OCI-LY7 (cell line): ENCODE measurements around the gene CFAP74. TPM values are rescaled to one million over a fixed set of nuclear protein-coding genes. Genes with fewer than 3 reads are reported as not detected.
A peak's percentile ranks its signal among the peaks of the same experiment; 100 is the strongest.

Experiments used
- BruUV-seq: library from RNA; stranded (reverse); fragments of 400-500 nt; replicated peaks from 2 replicates; lab custom pipeline; 2021; lab: Mats Ljungman, UMichigan
- CTCF ChIA-PET: fragments of 300-600 bp; sonication (Branson Sonifier 250); formaldehyde crosslinking; loops from one replicate; lab custom pipeline; 2022; ENCODE audit warnings: antibody characterized with exemption; ENCODE audit not compliant: unreplicated experiment; lab: Charles Lee
- POLR2A ChIA-PET: fragments of 300-600 bp; sonication (Branson Sonifier 250); formaldehyde crosslinking; loops from one replicate; lab custom pipeline; 2022; ENCODE audit warnings: antibody characterized with exemption; lab: Charles Lee
- DNase-seq: peaks from one replicate; pipeline ENCODE4 v3.0.0-alpha.2; 2015; ENCODE audit warnings: low spot score
- H2AFZ ChIP-seq: fragments of 200-600 bp; sonication (generic), shearing (Covaris generic); 2 replicates; pipeline ENCODE4 v1.6.1; 2014; ENCODE audit warnings: mild to moderate bottlenecking, antibody characterized with exemption, low read length, moderate library complexity
- H3K27ac ChIP-seq: fragments of 200-600 bp; sonication (generic); 2 replicates; pipeline ENCODE4 v1.5.1; 2014; ENCODE audit warnings: mixed run types, low read depth, mild to moderate bottlenecking, moderate library complexity, low read length, inconsistent platforms; ENCODE audit not compliant: poor library complexity, severe bottlenecking
- H3K36me3 ChIP-seq: fragments of 200-600 bp; sonication (generic); 2 replicates; pipeline ENCODE4 v1.6.1; 2014; ENCODE audit warnings: mild to moderate bottlenecking, antibody characterized with exemption, low read length, moderate library complexity, mixed read lengths; ENCODE audit not compliant: insufficient read depth
- H3K4me1 ChIP-seq: fragments of 200-600 bp; sonication (generic); 2 replicates; pipeline ENCODE4 v1.5.1; 2014; ENCODE audit warnings: mild to moderate bottlenecking, low read length; ENCODE audit not compliant: insufficient read depth, poor library complexity, severe bottlenecking
- H3K4me2 ChIP-seq: fragments of 200-600 bp; sonication (generic); 2 replicates; pipeline ENCODE4 v1.6.1; 2014; ENCODE audit warnings: mild to moderate bottlenecking, low read length
- H3K4me3 ChIP-seq: fragments of 200-600 bp; sonication (generic); 2 replicates; pipeline ENCODE4 v1.5.1; 2014; ENCODE audit warnings: mild to moderate bottlenecking, low read depth, low read length; ENCODE audit not compliant: poor library complexity, severe bottlenecking
- H3K79me2 ChIP-seq: fragments of 200-600 bp; sonication (generic); 2 replicates; pipeline ENCODE4 v1.6.1; 2016; ENCODE audit warnings: low read depth, mild to moderate bottlenecking, low read length, moderate library complexity, mixed read lengths; ENCODE audit not compliant: insufficient read depth
- H3K9me2 ChIP-seq: fragments of 200-600 bp; sonication (generic); 2 replicates; pipeline ENCODE4 v1.6.1; 2016; ENCODE audit warnings: mild to moderate bottlenecking, low read length, mixed read lengths; ENCODE audit not compliant: insufficient read depth
- H3K9me3 ChIP-seq: fragments of 200-600 bp; sonication (generic); 2 replicates; pipeline ENCODE4 v1.6.1; 2014; ENCODE audit warnings: mild to moderate bottlenecking, mixed run types, low read length, mixed read lengths
- H4K20me1 ChIP-seq: fragments of 200-600 bp; sonication (generic); 2 replicates; pipeline ENCODE4 v1.6.1; 2014; ENCODE audit warnings: mild to moderate bottlenecking, antibody characterized with exemption, low read length, moderate library complexity, mixed read lengths; ENCODE audit not compliant: insufficient read depth
- EZH2phosphoT487 ChIP-seq: fragments of 200-600 bp; sonication (generic); IDR thresholded peaks from 2 replicates; pipeline ENCODE4 v1.6.1; 2018; ENCODE audit warnings: low read depth, borderline replicate concordance, mild to moderate bottlenecking, mixed run types, antibody characterized with exemption, low read length, moderate library complexity, mixed read lengths
- intact Hi-C: fragments of 100-400 bp; cut with micrococcal nuclease; formaldehyde crosslinking; loops from one replicate; pipeline ENCODE4 v1.10.0; 2022; ENCODE audit not compliant: unreplicated experiment
- total RNA-seq, 2 experiments: library from RNA; depleted of rRNA in 1 of 2; stranded (reverse); fragments of >200 nt in 1 of 2; shearing (Covaris generic) in 1 of 2; gene quantifications; 2 replicates each; pipeline ENCODE4 v1.2.3, GENCODE V29; 2014 to 2022
- TF ChIP-seq, protein P1 (sequence below): fragments of 200-600 bp; sonication (generic); conservative IDR thresholded peaks from 2 replicates; pipeline ENCODE4 v1.5.1; 2014; ENCODE audit warnings: mild to moderate bottlenecking, antibody characterized with exemption, low read length, moderate library complexity, mixed read lengths

The CFAP74 gene
- total RNA-seq, 2 experiments from 2014 or later, result not detected

DNA sequence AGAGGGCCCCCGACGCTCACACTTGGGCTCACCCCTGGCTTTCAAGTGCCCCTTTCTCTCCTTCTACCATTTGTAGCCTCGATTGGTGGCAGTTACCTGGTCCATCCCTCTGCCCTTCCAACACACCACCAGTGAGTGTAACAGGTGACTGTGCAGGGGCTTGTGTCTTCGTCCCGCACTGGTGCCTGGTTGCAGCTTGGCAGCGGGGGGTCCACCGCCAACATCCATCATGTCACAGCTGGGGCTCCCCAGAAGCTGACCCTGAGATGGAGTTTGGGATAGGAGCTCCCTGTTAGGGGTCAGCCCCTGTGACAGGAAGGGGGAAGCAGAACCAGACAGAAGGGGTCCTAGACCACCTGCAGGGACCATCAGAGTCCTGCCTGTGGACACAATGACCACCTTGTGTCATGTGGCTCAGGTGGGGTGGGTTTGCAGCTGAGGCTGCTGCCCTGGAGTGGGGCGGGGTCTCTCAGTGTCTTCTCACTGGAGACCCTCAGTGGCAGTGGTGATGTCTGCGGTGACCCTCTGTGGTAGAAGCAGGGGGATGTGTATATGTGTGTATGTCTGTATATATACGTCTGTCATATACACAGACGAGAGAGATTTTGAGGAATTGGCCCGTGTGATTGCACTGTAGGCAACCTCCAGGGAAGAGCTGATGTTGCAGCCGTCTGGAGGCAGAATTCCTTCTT, 92.1 kb downstream of the CFAP74 start:
- Histone ChIP-seq H3K36me3 (no peaks in the 10 kb centered on the region), H3K4me2 (no peak overlapping the region), H2AFZ (no peak overlapping the region), H4K20me1 (no peaks in the 10 kb centered on the region), H3K9me3 (no peaks in the 10 kb centered on the region), H3K79me2 (no peaks in the 10 kb centered on the region), H3K9me2 (no peaks in the 10 kb centered on the region), H3K27ac (no peak overlapping the region), H3K4me1 (peaks cover 33% of the 10 kb centered on the region), H3K4me3 (no peak overlapping the region)
- ChIA-PET CTCF (no interaction called here), POLR2A (no interaction called here)
- TF ChIP-seq, protein P1, sequence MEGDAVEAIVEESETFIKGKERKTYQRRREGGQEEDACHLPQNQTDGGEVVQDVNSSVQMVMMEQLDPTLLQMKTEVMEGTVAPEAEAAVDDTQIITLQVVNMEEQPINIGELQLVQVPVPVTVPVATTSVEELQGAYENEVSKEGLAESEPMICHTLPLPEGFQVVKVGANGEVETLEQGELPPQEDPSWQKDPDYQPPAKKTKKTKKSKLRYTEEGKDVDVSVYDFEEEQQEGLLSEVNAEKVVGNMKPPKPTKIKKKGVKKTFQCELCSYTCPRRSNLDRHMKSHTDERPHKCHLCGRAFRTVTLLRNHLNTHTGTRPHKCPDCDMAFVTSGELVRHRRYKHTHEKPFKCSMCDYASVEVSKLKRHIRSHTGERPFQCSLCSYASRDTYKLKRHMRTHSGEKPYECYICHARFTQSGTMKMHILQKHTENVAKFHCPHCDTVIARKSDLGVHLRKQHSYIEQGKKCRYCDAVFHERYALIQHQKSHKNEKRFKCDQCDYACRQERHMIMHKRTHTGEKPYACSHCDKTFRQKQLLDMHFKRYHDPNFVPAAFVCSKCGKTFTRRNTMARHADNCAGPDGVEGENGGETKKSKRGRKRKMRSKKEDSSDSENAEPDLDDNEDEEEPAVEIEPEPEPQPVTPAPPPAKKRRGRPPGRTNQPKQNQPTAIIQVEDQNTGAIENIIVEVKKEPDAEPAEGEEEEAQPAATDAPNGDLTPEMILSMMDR, result no peak
- TF ChIP-seq EZH2phosphoT487, result no peak
- intact Hi-C loops, result no loop called here
- DNase-seq, result no peak
- no TSS peak for BruUV-seq

DNA sequence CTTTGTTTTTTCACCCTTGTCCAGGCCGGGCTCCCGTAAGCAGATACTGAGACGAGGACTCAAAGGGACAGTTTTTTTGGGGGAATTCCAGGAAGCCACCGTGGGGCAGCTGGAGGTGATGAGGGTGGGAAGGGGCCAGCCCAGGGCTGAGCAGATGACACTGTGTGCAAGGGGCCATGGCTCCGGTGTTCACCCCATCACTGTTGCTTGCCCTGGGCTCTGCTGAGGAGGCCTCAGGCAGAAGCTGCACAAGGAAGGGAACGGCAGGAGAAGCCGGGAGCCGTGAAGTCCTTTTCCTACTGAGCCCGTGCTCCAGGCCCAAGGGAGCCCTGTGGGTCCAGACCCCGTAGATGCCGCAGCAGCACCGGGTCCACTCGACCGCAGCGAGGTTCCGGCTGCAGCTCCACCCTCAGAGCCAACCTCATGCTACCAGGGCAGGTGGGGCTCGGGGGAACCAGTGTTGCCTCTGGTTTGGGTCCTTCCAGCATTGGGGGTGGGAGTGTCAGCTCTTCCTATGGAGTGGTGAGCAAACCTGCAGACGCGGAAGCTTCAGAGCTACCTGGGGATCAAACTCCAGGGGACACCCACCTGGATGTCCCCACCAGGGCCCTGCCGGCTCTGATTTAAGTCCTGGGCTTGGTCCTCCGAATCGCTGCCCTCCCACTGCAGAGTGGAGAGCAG, 92.8 kb downstream of the CFAP74 start:
- CTCF ChIA-PET, result no interaction called here
- 0 out of 2 replicates have a peak overlapping the region, but pooled peaks have one; percentile 36 for H3K4me2 ChIP-seq
- no peak for DNase-seq

More for the DNA sequence above, 92.8 kb downstream of the CFAP74 start:
- intact Hi-C loops, result no loop called here
- Histone ChIP-seq H3K79me2 (no peaks in the 10 kb centered on the region), H4K20me1 (no peaks in the 10 kb centered on the region), H3K9me2 (no peaks in the 10 kb centered on the region), H3K4me3 (no peak overlapping the region), H3K27ac (no peak overlapping the region), H3K36me3 (no peaks in the 10 kb centered on the region), H2AFZ (no peak overlapping the region), H3K4me1 (peaks cover 40% of the 10 kb centered on the region), H3K9me3 (no peaks in the 10 kb centered on the region)
- POLR2A ChIA-PET, result interaction anchor here (0.6 kb wide), 1 partner anchor 75 kb away, joined by 6 read pairs; no protein-coding TSS in a partner anchor
- no TSS peak for BruUV-seq
- TF ChIP-seq, protein P1, result no peak
- no peak for TF ChIP-seq EZH2phosphoT487
